GM23338 (cell line): ENCODE data around the gene SLC6A3. TPM values are rescaled to one million over a fixed set of nuclear protein-coding genes. Genes with fewer than 3 reads are reported as not detected.

Experiments used
- ATAC-seq: fragments of 200-7000 bp; cut with Tn5 transposase; 3 replicates; pipeline ENCODE4 v1.9.1; 2020
- DNase-seq: peaks from one replicate; pipeline ENCODE4 v3.0.0-alpha.2; 2015; ENCODE audit warnings: low spot score
- H2AFZ ChIP-seq: fragments of 200-600 bp; sonication (generic); 2 replicates; pipeline ENCODE4 v1.8.0; 2016; ENCODE audit warnings: antibody characterized with exemption, mild to moderate bottlenecking, moderate library complexity
- H3F3A ChIP-seq: fragments of 200-600 bp; sonication (generic); replicated peaks from 2 replicates; pipeline ENCODE4 v1.8.0; 2017; ENCODE audit warnings: antibody characterized with exemption, mixed run types, low read depth
- H3K27ac ChIP-seq: fragments of 200-600 bp; sonication (generic); 2 replicates; pipeline ENCODE4 v1.6.1; 2016; ENCODE audit warnings: low read depth
- H3K27me3 ChIP-seq: fragments of 200-600 bp; sonication (generic); 2 replicates; pipeline ENCODE4 v1.8.0; 2016; ENCODE audit warnings: mild to moderate bottlenecking, mixed run types, moderate library complexity; ENCODE audit not compliant: insufficient read depth
- H3K36me3 ChIP-seq: fragments of 200-600 bp; sonication (generic); 2 replicates; pipeline ENCODE4 v1.8.0; 2016; ENCODE audit warnings: mild to moderate bottlenecking; ENCODE audit not compliant: insufficient read depth
- H3K4me1 ChIP-seq: fragments of 200-600 bp; sonication (generic); 2 replicates; pipeline ENCODE4 v1.8.0; 2016; ENCODE audit warnings: mild to moderate bottlenecking, moderate library complexity; ENCODE audit not compliant: insufficient read depth
- H3K4me2 ChIP-seq: fragments of 200-600 bp; sonication (generic); 2 replicates; pipeline ENCODE4 v1.7.1; 2017; ENCODE audit warnings: mixed run types
- H3K4me3 ChIP-seq: fragments of 200-600 bp; sonication (generic); 2 replicates; pipeline ENCODE4 v1.6.1; 2016; ENCODE audit warnings: mixed run types
- H3K79me2 ChIP-seq: fragments of 200-600 bp; sonication (generic); replicated peaks from 2 replicates; pipeline ENCODE4 v1.8.0; 2017; ENCODE audit warnings: mild to moderate bottlenecking; ENCODE audit not compliant: insufficient read depth
- H3K9me2 ChIP-seq: fragments of 200-600 bp; sonication (generic); 2 replicates; pipeline ENCODE4 v1.8.0; 2017; ENCODE audit not compliant: insufficient read depth
- H4K20me1 ChIP-seq: fragments of 200-600 bp; sonication (generic); replicated peaks from 2 replicates; pipeline ENCODE4 v1.8.0; 2017; ENCODE audit warnings: mild to moderate bottlenecking; ENCODE audit not compliant: insufficient read depth
- H3K27ac Mint-ChIP-seq: 2 replicates; pipeline ENCODE4 v1.8.0; 2020; ENCODE audit warnings: inconsistent platforms, mild to moderate bottlenecking, moderate library complexity, mixed read lengths
- H3K27me3 Mint-ChIP-seq: 3 replicates; pipeline ENCODE4 v1.8.0; 2022; ENCODE audit warnings: low read depth, mild to moderate bottlenecking, moderate library complexity, mixed read lengths, inconsistent platforms; ENCODE audit not compliant: insufficient read depth, poor library complexity
- H3K36me3 Mint-ChIP-seq: 3 replicates; pipeline ENCODE4 v1.8.0; 2021; ENCODE audit warnings: low read depth, mild to moderate bottlenecking, inconsistent platforms, moderate library complexity, mixed read lengths
- H3K4me1 Mint-ChIP-seq: 3 replicates; pipeline ENCODE4 v1.8.0; 2020; ENCODE audit warnings: mild to moderate bottlenecking, inconsistent platforms, mixed read lengths
- H3K4me3 Mint-ChIP-seq: 3 replicates; pipeline ENCODE4 v1.8.0; 2021; ENCODE audit warnings: moderate library complexity, mild to moderate bottlenecking, inconsistent platforms, mixed read lengths
- H3K9me3 Mint-ChIP-seq: 3 replicates; pipeline ENCODE4 v1.8.0; 2020; ENCODE audit warnings: moderate library complexity, mild to moderate bottlenecking, inconsistent platforms, mixed read lengths
- CREB1 ChIP-seq: fragments of 250-450 bp; sonication (Bioruptor Pico); IDR thresholded peaks from 2 replicates; pipeline ENCODE4 v1.5.0; 2020; ENCODE audit warnings: low read depth, mild to moderate bottlenecking, moderate library complexity
- ETS1 ChIP-seq: IDR thresholded peaks from 2 replicates; pipeline ENCODE4 v1.6.1; 2016; ENCODE audit warnings: antibody characterized with exemption
- EZH2 ChIP-seq: fragments of 200-600 bp; sonication (generic); IDR thresholded peaks from one replicate; pipeline ENCODE4 v1.8.0; 2017; ENCODE audit warnings: antibody characterized with exemption, mild to moderate bottlenecking, low read depth; ENCODE audit not compliant: unreplicated experiment
- EZH2phosphoT487 ChIP-seq: fragments of 200-600 bp; sonication (generic); IDR thresholded peaks from one replicate; pipeline ENCODE4 v1.8.1; 2018; ENCODE audit warnings: antibody characterized with exemption; ENCODE audit not compliant: unreplicated experiment
- JUNB ChIP-seq: IDR thresholded peaks from one replicate; pipeline ENCODE4 v1.6.1; 2016; ENCODE audit warnings: antibody characterized with exemption; ENCODE audit not compliant: unreplicated experiment
- NANOG ChIP-seq: IDR thresholded peaks from 2 replicates; pipeline ENCODE4 v1.6.1; 2016; ENCODE audit warnings: antibody characterized with exemption, borderline replicate concordance
- POLR2AphosphoS5 ChIP-seq: IDR thresholded peaks from 2 replicates; pipeline ENCODE4 v1.6.1; 2016; ENCODE audit warnings: antibody characterized with exemption, low read depth
- STAT1 ChIP-seq: IDR thresholded peaks from one replicate; pipeline ENCODE4 v1.6.1; 2016; ENCODE audit warnings: antibody characterized with exemption; ENCODE audit not compliant: unreplicated experiment
- ZNF114 ChIP-seq: fragments of 250-450 bp; sonication (Bioruptor Pico); IDR thresholded peaks from 2 replicates; pipeline ENCODE4 v1.5.0; 2020; ENCODE audit warnings: mild to moderate bottlenecking, moderate library complexity
- ZNF331 ChIP-seq: fragments of 250-450 bp; sonication (Bioruptor Pico); IDR thresholded peaks from 2 replicates; pipeline ENCODE4 v1.5.0; 2020; ENCODE audit warnings: low read depth, mild to moderate bottlenecking, moderate library complexity
- ZNF462 ChIP-seq: fragments of 250-450 bp; sonication (Bioruptor Pico); IDR thresholded peaks from 2 replicates; pipeline ENCODE4 v1.5.0; 2020; ENCODE audit warnings: mild to moderate bottlenecking, moderate library complexity
- polyA plus RNA-seq: library from polyadenylated mRNA; unstranded; fragments of >200 nt; fragmentation: Nextera tagmentation; extraction: Ambion mirVana; gene quantifications from 2 replicates; pipeline ENCODE4 v1.2.1, GENCODE V29; 2016
- total RNA-seq: library from RNA; depleted of rRNA; stranded (reverse); fragments of >200 nt; shearing (Covaris generic); gene quantifications from 2 replicates; pipeline ENCODE4 v1.2.3, GENCODE V29; 2014
- TF ChIP-seq, protein P1 (sequence below): IDR thresholded peaks from one replicate; pipeline ENCODE4 v1.6.1; 2018; ENCODE audit warnings: antibody characterized with exemption; ENCODE audit not compliant: unreplicated experiment
- TF ChIP-seq, protein P2 (sequence below), 2 experiments: fragments of 200-600 bp in 1 of 2; sonication (generic) in 1 of 2; conservative IDR thresholded peaks; 2 replicates each; pipeline versions ENCODE4 v1.5.1 to v1.6.1; 2016 to 2017; ENCODE audit warnings: antibody characterized with exemption in 2 of 2, low read depth in 2 of 2, mild to moderate bottlenecking in 2 of 2, moderate library complexity in 1 of 2

The SLC6A3 gene
- total and polyA plus RNA-seq, 2 experiments from 2014 or later = 0.76 to 1.0 TPM

GRCh38 chr5:1382248-1382700, 63.0 kb downstream of the SLC6A3 start:
- Histone ChIP-seq H3K4me1 (peaks cover 10% of the 10 kb centered on the region; the same call in 1 of the 2 replicates), H2AFZ (no peak overlapping the region), H3K9me2 (no peaks in the 10 kb centered on the region), H3F3A (0 out of 2 replicates have a peak, but pooled peaks cover 9% of the 10 kb centered on the region), H3K79me2 (no peaks in the 10 kb centered on the region), H3K27me3 (peaks cover 13% of the 10 kb centered on the region; the same call in 1 of the 2 replicates), H4K20me1 (no peaks in the 10 kb centered on the region), H3K4me2 (no peak overlapping the region), H3K36me3 (no peaks in the 10 kb centered on the region; the same call in 1 of the 2 replicates), H3K27ac (no peak overlapping the region), H3K4me3 (no peak overlapping the region)
- H3K27ac Mint-ChIP-seq = no peak overlapping the region
- H3K27me3 Mint-ChIP-seq = peaks cover 47% of the 10 kb centered on the region
- peaks cover 15% of the 10 kb centered on the region; the same call in 2 of the 3 replicates for H3K9me3 Mint-ChIP-seq
- 0 out of 3 replicates have a peak, but pooled peaks cover 3% of the 10 kb centered on the region for H3K36me3 Mint-ChIP-seq
- no peak overlapping the region for H3K4me3 Mint-ChIP-seq
- TF ChIP-seq ZNF331 (CRISPR knock-in tag) (no peak), EZH2phosphoT487 (no peak), POLR2AphosphoS5 (no peak), ZNF114 (no peak), CREB1 (CRISPR knock-in tag) (no peak), JUNB (no peak), STAT1 (no peak), ETS1 (no peak), EZH2 (no peak), NANOG (no peak), ZNF462 (CRISPR knock-in tag) (no peak)
- TF ChIP-seq, protein P1, sequence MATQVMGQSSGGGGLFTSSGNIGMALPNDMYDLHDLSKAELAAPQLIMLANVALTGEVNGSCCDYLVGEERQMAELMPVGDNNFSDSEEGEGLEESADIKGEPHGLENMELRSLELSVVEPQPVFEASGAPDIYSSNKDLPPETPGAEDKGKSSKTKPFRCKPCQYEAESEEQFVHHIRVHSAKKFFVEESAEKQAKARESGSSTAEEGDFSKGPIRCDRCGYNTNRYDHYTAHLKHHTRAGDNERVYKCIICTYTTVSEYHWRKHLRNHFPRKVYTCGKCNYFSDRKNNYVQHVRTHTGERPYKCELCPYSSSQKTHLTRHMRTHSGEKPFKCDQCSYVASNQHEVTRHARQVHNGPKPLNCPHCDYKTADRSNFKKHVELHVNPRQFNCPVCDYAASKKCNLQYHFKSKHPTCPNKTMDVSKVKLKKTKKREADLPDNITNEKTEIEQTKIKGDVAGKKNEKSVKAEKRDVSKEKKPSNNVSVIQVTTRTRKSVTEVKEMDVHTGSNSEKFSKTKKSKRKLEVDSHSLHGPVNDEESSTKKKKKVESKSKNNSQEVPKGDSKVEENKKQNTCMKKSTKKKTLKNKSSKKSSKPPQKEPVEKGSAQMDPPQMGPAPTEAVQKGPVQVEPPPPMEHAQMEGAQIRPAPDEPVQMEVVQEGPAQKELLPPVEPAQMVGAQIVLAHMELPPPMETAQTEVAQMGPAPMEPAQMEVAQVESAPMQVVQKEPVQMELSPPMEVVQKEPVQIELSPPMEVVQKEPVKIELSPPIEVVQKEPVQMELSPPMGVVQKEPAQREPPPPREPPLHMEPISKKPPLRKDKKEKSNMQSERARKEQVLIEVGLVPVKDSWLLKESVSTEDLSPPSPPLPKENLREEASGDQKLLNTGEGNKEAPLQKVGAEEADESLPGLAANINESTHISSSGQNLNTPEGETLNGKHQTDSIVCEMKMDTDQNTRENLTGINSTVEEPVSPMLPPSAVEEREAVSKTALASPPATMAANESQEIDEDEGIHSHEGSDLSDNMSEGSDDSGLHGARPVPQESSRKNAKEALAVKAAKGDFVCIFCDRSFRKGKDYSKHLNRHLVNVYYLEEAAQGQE = no peak
- TF ChIP-seq, protein P2, sequence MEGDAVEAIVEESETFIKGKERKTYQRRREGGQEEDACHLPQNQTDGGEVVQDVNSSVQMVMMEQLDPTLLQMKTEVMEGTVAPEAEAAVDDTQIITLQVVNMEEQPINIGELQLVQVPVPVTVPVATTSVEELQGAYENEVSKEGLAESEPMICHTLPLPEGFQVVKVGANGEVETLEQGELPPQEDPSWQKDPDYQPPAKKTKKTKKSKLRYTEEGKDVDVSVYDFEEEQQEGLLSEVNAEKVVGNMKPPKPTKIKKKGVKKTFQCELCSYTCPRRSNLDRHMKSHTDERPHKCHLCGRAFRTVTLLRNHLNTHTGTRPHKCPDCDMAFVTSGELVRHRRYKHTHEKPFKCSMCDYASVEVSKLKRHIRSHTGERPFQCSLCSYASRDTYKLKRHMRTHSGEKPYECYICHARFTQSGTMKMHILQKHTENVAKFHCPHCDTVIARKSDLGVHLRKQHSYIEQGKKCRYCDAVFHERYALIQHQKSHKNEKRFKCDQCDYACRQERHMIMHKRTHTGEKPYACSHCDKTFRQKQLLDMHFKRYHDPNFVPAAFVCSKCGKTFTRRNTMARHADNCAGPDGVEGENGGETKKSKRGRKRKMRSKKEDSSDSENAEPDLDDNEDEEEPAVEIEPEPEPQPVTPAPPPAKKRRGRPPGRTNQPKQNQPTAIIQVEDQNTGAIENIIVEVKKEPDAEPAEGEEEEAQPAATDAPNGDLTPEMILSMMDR (conservative IDR thresholded peaks at IDR 0.05; ENCODE audit: low read depth in 2 of 2) = no peak
- ATAC-seq = no peak
- peaks cover 15% of the 10 kb centered on the region for H3K4me1 Mint-ChIP-seq
- no peak for DNase-seq
